ENCODE measurements around the gene C8B. TPM values are rescaled to one million over a fixed set of nuclear protein-coding genes. Genes with fewer than 3 reads are reported as not detected.

The C8B gene
- total RNA-seq, 6 donors from 2014 or later, result 0.26 to 9.6 (median 0.98) TPM; not detected in 1

DNA sequence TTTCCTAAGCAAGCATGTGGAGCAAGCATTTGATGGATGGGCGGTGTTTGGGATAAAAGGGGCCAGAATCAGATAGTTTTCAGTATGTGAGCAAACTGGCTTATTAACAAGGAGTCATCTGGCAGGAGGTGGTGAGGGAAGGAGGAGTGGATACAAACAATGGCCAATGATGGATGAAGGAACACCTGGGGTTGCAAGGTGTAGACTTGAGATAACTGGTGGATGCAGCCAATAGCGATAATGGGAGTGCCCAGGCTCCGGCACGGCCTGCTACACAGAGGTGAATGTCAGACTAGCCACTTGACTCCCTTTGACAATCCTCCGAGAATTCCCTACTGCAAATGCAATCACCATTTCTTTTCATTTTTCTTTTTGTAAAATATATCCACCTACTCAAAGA lies 41.7 kb downstream of the C8B start:
- Histone ChIP-seq H3K4me1 (peaks cover 0 to 3% (median 0%) of the 10 kb centered on the region in 4 donors), H3K36me3 (no peaks in the 10 kb centered on the region), H3K9me3 (no peaks in the 10 kb centered on the region), H3K27ac (no peak overlapping the region), H3K4me3 (no peak overlapping the region), H3K27me3 (no peaks in the 10 kb centered on the region)
- TF ChIP-seq POLR2AphosphoS5 (IDR thresholded peaks at IDR 0.05), result no peak
- TF ChIP-seq EP300 (IDR thresholded peaks at IDR 0.05), result no peak
- TF ChIP-seq, protein P1, sequence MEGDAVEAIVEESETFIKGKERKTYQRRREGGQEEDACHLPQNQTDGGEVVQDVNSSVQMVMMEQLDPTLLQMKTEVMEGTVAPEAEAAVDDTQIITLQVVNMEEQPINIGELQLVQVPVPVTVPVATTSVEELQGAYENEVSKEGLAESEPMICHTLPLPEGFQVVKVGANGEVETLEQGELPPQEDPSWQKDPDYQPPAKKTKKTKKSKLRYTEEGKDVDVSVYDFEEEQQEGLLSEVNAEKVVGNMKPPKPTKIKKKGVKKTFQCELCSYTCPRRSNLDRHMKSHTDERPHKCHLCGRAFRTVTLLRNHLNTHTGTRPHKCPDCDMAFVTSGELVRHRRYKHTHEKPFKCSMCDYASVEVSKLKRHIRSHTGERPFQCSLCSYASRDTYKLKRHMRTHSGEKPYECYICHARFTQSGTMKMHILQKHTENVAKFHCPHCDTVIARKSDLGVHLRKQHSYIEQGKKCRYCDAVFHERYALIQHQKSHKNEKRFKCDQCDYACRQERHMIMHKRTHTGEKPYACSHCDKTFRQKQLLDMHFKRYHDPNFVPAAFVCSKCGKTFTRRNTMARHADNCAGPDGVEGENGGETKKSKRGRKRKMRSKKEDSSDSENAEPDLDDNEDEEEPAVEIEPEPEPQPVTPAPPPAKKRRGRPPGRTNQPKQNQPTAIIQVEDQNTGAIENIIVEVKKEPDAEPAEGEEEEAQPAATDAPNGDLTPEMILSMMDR (IDR thresholded peaks at IDR 0.05), result no peak
- TF ChIP-seq POLR2A (IDR thresholded peaks at IDR 0.05), result no peak
- ATAC-seq (ENCODE audit: low FRiP score in 2 of 2), result no peak
- 70 to 74% methylated on average over 5 of the region's 5 CpGs for WGBS, 2 donors
- DNase-seq, result peak in 1 of 2 donors; percentile 6

DNA sequence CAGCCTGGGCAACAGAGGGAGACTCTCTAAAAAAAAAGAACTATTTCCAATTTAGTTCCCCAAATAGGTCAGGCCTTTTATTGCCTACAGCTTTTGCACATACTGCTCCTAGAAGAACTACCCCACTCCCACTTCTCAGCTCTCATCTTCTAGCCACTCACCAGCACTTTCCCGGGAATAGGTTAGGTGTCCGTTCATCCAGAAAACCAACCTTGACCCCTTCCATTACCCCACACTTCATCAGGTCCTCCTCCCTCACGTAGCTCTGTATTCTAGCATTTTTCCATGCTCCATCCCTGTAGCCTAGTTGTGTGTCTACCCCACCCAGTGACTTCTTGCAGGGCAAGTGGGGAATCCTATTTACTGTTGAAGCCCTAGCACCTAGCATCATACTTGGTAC lies 42.6 kb downstream of the C8B start:
- no peak for DNase-seq
- Histone ChIP-seq H3K27me3 (no peaks in the 10 kb centered on the region), H3K36me3 (no peaks in the 10 kb centered on the region), H3K9me3 (no peaks in the 10 kb centered on the region), H3K4me1 (peaks cover 0 to 3% (median 0%) of the 10 kb centered on the region in 4 donors), H3K4me3 (no peak overlapping the region), H3K27ac (no peak overlapping the region)
- WGBS, 2 donors, result 30 to 56% methylated on average over 3 of the region's 3 CpGs
- TF ChIP-seq EP300 (IDR thresholded peaks at IDR 0.05) (no peak), POLR2AphosphoS5 (IDR thresholded peaks at IDR 0.05) (no peak), POLR2A (IDR thresholded peaks at IDR 0.05) (no peak)
- TF ChIP-seq, protein P1 (IDR thresholded peaks at IDR 0.05), result no peak
- ATAC-seq (ENCODE audit: low FRiP score in 2 of 2), result no peak

DNA sequence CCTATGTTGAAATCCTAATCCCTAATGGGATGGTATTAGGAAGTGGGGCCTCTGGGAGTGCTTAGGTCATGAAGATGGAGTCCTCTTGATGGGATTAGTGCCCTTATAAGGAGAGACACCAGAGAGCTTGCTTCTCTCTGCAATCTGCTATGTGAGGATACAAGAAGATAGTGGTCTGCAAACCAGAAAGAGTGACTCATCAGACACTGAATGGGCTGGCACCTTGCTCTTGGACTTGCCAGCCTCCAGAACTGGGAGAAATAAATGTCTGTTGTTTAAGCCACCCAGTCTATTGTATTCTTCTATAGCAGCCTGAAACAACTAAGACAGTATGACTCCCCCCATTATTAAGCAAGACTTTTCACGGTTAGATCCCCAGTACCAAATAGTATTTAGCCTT lies 43.3 kb downstream of the C8B start:
- DNase-seq (no peak), ATAC-seq (ENCODE audit: low FRiP score in 2 of 2) (no peak)
- H3K4me1 ChIP-seq, result peaks cover 0 to 3% (median 0%) of the 10 kb centered on the region in 4 donors
- no peak overlapping the region for H3K27ac ChIP-seq
- H3K9me3 ChIP-seq, result no peaks in the 10 kb centered on the region
- no peaks in the 10 kb centered on the region for H3K36me3 ChIP-seq
- WGBS, 2 donors, result 95 to 100% methylated on average over 1 of the region's 1 CpG
- TF ChIP-seq POLR2AphosphoS5 (IDR thresholded peaks at IDR 0.05), result no peak
- TF ChIP-seq, protein P1 (IDR thresholded peaks at IDR 0.05), result no peak
- no peak for TF ChIP-seq POLR2A (IDR thresholded peaks at IDR 0.05)
- no peak for TF ChIP-seq EP300 (IDR thresholded peaks at IDR 0.05)
- no peaks in the 10 kb centered on the region for H3K27me3 ChIP-seq
- H3K4me3 ChIP-seq, result no peak overlapping the region

DNA sequence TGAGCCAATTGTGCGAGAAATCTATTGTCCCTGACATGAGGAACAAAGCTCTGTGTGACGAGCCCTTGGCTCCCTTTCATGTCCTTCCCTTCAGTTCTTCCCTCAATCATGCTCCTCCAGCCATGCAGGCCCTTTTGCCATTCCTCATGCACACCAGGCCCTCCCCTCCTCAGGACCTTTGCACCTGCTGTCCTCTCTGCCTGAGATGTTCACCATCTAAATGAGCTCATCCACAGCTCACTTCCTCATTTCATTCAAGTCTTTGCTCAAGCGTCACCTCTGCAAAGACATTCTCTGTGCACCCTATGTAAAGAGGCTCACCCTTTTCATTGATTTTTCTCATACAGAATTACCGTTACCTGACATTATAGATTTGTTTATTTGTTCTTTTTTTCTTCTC lies 43.7 kb downstream of the C8B start:
- ATAC-seq (ENCODE audit: low FRiP score in 2 of 2), result no peak
- H3K27me3 ChIP-seq, result no peaks in the 10 kb centered on the region
- H3K4me3 ChIP-seq, result no peak overlapping the region
- H3K4me1 ChIP-seq, result peaks cover 0 to 3% (median 0%) of the 10 kb centered on the region in 4 donors
- no peak for TF ChIP-seq POLR2AphosphoS5 (IDR thresholded peaks at IDR 0.05)
- no peak for TF ChIP-seq EP300 (IDR thresholded peaks at IDR 0.05)
- TF ChIP-seq POLR2A (IDR thresholded peaks at IDR 0.05), result no peak
- TF ChIP-seq, protein P1 (IDR thresholded peaks at IDR 0.05), result no peak
- H3K9me3 ChIP-seq, result no peaks in the 10 kb centered on the region
- no peak for DNase-seq
- no peaks in the 10 kb centered on the region for H3K36me3 ChIP-seq
- no peak overlapping the region for H3K27ac ChIP-seq
- 81 to 91% methylated on average over 4 of the region's 4 CpGs for WGBS, 2 donors

DNA sequence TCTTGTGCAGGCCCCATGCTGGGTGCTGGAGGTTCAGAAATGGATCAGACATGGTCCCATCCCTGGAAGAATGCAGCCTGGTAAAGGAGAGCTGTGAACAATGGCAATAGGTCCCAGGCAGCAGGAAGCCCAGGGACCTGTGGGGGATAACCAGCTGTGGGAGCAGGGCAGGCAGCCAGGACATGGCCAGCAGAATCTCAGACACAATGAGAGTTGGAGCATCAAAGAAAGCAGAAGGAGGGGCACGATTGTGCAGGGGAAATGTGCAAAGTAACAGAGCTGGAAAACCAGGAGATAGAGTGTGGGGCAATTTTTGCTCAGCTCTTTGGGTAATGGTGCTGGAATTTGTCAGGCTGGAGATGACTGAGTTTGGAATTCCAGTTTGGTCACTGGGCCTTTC lies 44.3 kb downstream of the C8B start:
- WGBS, 2 donors, result 33 to 42% methylated on average over 1 of the region's 1 CpG
- TF ChIP-seq POLR2AphosphoS5 (IDR thresholded peaks at IDR 0.05) (no peak), EP300 (IDR thresholded peaks at IDR 0.05) (no peak), POLR2A (IDR thresholded peaks at IDR 0.05) (no peak)
- TF ChIP-seq, protein P1 (IDR thresholded peaks at IDR 0.05), result no peak
- no peak for DNase-seq
- Histone ChIP-seq H3K9me3 (no peaks in the 10 kb centered on the region), H3K4me3 (no peak overlapping the region), H3K36me3 (no peaks in the 10 kb centered on the region), H3K4me1 (peaks cover 0 to 3% (median 0%) of the 10 kb centered on the region in 4 donors), H3K27ac (no peak overlapping the region), H3K27me3 (no peaks in the 10 kb centered on the region)
- no peak for ATAC-seq (ENCODE audit: low FRiP score in 2 of 2)
